Raji (cell line): Measurements from ENCODE around the gene IBSP.

Experiments
- POLR2A ChIP-seq: IDR thresholded peaks from 2 replicates; pipeline ENCODE4 v1.6.1; 2011; ENCODE audit warnings: low read depth, low read length, control low read depth; ENCODE audit not compliant: insufficient read depth

Gene IBSP, protein sequence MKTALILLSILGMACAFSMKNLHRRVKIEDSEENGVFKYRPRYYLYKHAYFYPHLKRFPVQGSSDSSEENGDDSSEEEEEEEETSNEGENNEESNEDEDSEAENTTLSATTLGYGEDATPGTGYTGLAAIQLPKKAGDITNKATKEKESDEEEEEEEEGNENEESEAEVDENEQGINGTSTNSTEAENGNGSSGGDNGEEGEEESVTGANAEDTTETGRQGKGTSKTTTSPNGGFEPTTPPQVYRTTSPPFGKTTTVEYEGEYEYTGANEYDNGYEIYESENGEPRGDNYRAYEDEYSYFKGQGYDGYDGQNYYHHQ

DNA sequence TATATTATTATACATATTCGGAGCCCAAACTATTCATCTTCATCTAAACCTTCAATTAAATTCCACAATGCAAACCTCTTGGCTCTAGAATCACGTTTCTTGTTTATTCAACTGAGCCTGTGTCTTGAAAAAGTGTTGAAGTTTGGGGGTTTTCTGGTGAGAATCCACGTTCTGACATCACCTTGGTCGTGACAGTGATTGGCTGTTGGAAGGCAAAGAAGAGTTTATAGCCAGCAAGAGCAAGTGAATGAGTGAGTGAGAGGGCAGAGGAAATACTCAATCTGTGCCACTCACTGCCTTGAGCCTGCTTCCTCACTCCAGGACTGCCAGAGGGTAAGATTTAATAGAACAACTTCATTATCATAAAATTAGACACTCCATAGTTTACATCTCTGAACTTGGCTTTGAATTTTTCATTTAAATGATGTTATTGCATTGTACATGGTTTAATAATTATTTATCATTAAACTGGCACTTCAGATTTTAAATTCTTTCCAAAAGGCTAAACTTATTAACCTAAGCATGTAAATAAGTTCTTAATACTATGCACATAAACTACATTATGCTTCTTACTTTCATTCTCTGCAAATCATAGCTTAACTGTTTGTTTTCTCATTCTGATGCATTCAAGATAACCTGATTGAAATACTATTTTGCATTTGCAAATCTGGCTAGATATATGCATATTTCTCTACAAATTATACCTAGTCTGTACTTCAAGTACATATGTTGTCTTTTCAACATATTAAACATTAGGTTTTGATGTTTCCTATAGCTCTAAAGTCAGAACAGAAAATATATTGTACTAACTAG, at the start of gene IBSP:
Gene IBSP, plus strand, starts transcription at position 254 of the 813 bp plus-strand sequence. CDS start 2,808 bp downstream, outside the sequence.
- no peak for TF ChIP-seq POLR2A

DNA sequence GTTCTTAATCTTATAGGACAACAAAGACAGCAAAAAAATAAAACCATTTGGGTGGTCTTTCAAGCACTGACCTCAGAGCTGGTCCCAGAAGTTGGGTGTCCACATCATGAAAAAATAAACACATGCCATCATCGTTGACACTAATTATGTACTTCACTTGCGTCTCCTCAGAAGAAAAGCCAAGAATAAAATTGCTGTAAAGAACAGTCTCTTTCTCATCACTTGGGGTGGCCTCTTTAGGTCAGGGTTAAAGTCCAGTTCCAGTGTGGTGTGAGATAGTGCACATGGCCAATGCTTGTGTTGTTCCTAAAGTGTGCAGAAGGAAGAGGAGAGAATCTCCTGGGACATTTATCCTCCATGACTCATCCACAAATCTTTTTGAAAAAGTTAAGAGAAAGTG, 49.5 kb upstream of the IBSP start:
- TF ChIP-seq POLR2A: no peak

DNA sequence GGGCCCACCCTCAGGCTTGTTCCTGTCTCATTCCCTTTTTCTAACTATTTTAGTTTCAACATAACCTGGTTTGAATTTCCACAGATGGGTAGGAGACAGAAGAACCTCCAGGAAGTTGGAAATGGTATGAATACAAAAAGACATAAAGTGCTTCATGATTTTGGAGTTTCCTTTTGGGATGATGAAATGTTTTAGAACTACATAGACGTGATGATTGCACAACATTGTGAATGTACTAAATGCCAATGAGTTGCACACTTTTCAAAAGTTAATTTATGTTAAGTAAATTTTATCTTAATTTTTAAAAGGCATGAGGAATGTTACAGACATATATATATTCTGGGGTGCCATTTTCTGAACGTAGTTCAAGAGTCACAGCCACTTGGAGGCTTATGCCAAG, 41.1 kb upstream of the IBSP start:
- TF ChIP-seq POLR2A: no peak

- no peak for TF ChIP-seq POLR2A
These were observed 37.0 kb upstream of the IBSP start for GRCh38 chr4:87762311-87762710.

DNA sequence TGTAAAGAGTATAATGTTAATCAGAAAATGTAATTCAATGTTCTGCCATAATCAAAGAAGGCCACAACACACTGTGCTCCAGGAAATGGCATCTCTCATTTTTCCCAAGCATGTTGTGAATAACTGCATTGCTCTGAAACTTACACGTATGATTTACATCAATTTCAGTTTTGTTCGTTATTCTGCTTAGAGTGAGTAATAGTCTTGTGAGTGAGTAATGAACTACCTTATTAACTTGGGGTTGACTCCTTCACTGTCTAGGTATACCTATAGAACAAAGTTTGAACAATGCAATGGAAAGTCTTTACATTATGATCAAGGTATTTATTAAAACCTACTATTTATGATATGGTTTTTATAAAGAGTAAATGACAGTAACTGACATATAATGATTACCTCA, 17.8 kb upstream of the IBSP start:
- no peak for TF ChIP-seq POLR2A

DNA sequence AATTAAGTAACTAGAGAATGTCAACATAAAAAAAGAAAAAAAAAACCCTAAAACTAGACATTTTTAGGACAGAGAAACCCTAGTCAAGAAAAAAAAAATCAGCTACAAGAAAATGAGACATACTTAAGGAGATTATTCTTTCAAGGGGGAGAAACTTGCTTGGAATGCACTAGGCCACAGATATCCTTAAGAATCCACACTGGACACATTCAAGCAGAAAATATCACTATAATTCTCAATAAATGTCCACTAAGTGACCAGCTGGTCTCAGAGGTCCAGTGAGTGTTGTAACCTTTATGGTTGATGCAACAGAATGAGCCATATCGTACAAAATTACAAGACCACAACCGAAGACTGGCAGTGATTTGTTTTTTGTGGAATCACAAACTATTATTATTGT, 15.6 kb upstream of the IBSP start:
- no peak for TF ChIP-seq POLR2A

GRCh38 chr4:87785731-87786509, 13.4 kb upstream of the IBSP start:
- no peak for TF ChIP-seq POLR2A

DNA sequence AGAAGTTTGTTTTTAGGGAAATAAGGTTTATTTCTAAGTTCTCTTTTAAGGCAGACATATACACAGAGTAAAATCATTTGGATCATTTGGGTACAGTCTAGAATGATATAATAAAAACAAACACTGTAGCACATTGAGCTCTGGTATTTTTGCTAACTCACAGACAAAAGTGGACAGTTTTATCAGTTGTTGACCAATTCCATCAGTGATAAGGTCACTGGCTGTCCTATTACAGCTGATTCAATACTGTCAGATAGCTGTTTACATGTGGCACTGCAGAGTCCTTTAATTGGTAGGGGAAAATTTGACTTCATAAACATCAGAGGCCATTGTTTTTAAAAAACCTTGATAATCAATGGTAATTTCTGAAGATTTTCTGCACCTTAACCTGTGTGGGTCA, 3.5 kb downstream of the IBSP start:
- TF ChIP-seq POLR2A: no peak

DNA sequence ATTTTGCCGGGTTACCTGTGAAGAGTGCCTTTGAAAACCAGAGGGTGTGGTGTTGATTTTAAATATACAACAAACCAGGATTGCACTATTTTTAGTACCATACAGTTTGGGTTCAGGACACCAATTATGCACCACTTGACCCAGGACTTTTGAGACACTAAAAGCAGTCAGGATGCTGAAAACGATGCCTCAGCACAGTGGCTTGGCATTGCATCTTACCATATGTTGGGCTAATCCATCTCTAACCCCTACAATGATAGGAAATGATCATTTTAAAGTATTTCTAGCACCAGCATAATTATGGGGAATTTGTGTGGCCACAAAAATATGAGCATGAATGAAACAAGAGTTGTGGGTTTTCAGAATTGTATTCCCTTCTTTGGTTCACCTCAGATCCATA, 4.1 kb downstream of the IBSP start:
- no peak for TF ChIP-seq POLR2A

DNA sequence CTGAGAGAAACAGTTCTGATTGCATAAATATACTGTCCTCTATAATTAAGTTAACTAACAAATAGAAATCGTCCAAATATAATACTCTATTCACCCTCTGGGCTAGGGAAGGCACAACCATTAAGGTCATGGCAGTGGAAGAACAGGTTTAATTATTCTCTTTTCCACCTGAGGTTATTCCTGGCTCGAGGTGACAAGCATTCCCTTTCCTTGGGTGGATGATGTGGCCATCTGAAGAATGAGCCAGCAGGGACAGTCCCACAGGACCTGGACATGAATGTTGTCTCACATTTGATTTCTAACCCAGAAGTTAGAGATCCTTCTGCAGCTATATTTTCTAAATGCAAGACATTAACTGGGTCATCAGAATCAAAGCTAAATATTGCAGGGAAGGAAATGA, 5.5 kb downstream of the IBSP start:
- no peak for TF ChIP-seq POLR2A

DNA sequence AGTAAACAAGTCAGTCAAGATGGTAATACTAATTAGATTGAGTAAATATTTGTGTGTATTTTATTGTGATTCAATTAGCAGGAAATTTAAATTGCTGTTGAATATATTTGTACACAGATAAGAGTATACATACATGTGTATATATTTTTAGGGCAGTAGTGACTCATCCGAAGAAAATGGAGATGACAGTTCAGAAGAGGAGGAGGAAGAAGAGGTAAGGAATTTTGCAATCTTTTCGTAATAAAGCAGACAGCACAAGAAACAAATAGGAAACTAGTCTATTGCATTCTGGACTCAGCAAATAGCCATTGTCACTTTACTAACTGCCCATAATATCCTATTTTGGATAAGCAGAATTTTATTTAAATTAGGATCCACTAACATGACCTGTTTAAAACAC, 6.6 kb downstream of the IBSP start:
- TF ChIP-seq POLR2A: no peak

- no peak for TF ChIP-seq POLR2A
These were observed 7.2 kb downstream of the IBSP start for GRCh38 chr4:87806520-87806919.

DNA sequence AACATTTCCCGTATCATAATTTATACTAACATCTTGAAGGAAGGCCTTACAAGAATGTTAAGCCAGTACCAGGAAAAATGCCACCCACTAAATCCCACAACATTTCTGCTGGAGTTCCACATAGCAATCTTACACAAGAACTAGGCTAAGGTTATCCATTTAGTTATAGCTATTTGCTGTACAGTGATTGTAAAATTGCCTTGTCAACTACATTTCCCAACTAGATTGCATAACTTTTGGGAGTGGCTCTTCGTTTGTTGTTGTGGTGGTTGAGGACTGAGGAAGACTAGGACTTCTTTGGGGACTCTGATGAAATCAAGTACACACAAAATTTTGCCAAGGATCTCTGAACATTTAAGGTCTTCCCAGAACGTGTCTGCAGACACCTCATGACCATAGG, 8.0 kb downstream of the IBSP start:
- no peak for TF ChIP-seq POLR2A

- no peak for TF ChIP-seq POLR2A
These were observed 12.6 kb downstream of the IBSP start for GRCh38 chr4:87811977-87812376.

- no peak for TF ChIP-seq POLR2A
These were observed 20.0 kb downstream of the IBSP start for GRCh38 chr4:87819281-87819919.
